Measurements from ENCODE around the gene CYSRT1.
A peak's percentile ranks its signal among the peaks of the same experiment; 100 is the strongest.
"Not testable (repeated sequence)": the region's sequence is repeated elsewhere in the genome, so short reads cannot be mapped to it uniquely, and the experiment has no call there.

Gene CYSRT1

DNA sequence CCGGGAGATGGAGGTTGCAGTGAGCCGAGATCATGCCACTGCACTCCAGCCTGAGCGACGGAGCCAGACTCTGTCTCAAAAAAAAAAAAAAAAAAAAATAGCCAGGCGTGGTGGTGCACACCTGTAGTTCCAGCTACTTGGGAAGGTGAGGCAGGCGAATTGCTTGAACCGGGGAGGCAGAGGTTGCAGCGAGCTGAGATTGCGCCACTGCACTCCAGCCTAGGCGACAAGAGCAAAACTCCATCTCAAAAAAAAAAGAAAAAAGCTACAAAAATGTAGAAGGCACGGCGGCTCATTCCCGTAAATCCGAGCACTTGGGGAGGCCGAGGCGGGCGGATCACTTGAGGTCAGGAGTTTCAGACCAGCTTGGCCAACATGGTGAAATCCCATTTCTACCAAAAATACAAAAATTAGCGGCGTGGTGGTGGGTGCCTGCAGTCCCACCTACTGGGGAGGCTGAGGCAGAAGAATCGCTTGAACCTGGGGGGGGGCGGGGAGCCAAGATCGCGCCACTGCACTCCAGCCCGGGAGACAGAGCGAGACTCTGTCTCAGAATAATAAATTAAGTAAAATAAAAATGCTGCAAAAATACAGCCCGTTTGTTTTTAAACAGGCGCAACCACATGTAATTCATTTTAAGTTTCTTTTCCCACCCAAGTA is 14.7 kb downstream of the CYSRT1 start:
- DNase-seq, result not testable (repeated sequence)

GRCh38 chr9:137240318-137240840 is 15.4 kb downstream of the CYSRT1 start:
- peak; percentile 73 to 89 (median 75) for DNase-seq

DNA sequence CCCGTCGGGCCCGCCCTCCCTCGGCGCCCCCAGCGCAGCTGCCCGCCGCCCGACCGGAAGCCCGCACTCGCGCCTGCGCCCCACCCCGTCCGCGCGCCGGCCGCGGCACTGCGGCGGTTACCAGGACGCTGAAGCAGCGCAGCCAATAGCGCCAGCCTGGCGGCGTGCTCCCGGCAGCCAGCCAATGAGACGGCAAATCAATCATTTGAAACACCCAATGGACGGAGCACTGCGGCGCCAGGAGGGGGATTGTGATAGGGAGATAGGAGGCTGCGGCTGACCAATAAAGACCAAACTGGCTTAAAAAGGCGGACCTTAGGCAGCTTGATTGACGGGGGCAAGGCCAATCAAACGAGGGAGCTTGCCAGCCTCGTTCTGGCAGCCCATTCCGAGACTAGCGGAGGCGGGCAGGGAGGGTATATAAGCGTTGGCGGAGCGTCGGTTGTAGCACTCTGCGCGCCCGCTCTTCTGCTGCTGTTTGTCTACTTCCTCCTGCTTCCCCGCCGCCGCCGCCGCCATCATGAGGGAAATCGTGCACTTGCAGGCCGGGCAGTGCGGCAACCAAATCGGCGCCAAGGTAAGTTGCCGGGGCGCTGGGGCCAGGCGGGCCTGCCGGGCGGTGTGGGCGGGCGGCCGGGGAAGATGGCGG is 16.0 kb downstream of the CYSRT1 start, which contains the start of gene TUBB4B:
Gene TUBB4B (plus strand): TSS at position 447 of the 649 bp plus-strand sequence. CDS start 74 bp downstream, at position 521.
- peak; percentile 99 to 100 (median 99) for DNase-seq

GRCh38 chr9:137241490-137242268 is 16.7 kb downstream of the CYSRT1 start:
- peak; percentile 81 to 92 (median 86) for DNase-seq

GRCh38 chr9:137242269-137243203 is 17.6 kb downstream of the CYSRT1 start:
- DNase-seq, result no peak

DNA sequence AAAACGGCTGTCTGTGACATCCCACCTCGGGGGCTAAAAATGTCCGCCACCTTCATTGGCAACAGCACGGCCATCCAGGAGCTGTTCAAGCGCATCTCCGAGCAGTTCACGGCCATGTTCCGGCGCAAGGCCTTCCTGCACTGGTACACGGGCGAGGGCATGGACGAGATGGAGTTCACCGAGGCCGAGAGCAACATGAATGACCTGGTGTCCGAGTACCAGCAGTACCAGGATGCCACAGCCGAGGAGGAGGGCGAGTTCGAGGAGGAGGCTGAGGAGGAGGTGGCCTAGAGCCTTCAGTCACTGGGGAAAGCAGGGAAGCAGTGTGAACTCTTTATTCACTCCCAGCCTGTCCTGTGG is 18.3 kb downstream of the CYSRT1 start:
- not testable (repeated sequence) for DNase-seq

GRCh38 chr9:137243626-137244485 is 18.9 kb downstream of the CYSRT1 start:
- peak in 1 of 3 donors; percentile 18 for DNase-seq

- no peak for DNase-seq
Observed at GRCh38 chr9:137244486-137245449, 19.8 kb downstream of the CYSRT1 start.

DNA sequence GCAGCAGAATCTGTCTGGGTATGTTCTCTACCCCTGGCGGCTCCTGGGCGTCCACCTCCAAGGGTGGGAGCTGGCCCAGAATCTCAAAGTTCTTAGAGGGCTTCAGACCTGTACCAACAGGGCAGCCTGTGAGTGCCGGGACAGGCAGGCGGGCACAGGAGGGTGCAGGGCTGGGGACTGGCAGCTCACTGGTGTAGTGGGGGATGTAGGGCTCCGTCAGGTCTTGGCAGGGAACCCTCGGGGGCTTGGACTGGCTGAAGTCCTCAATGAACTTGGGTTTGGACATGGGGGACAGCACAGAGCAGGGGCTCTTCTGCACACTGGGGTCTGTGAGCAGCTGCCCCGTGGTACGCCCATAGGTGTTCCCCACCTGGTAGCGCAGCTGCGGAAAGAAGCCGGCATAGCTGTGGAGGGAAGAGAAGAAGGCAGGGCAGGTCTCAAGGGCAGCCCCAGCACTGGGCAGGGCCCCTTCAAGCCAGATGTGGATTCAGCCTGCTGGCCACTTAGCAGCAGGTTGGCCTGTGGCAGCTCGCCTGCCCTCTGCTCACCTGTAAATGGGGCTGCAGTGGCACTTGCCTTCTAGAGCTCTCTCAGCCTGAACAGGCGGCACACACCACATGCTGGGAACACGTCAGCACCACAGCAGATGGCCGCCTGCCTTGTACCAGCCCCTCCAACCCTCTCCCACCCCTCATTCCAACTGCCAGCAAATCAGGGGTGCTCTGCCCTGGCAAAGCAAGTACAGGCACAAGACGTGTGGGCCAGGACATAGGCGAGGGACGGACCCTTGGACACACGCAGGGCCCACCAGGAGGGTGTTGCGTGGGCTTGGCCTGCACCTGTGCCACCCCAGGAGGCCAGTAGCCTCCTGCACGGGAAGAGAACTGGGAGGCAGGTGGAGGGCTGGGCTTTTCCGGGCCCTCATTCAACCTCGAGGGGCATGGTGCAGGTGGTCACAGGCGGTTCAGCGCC is 20.8 kb downstream of the CYSRT1 start:
- no peak for DNase-seq

GRCh38 chr9:137247135-137247915 is 22.4 kb downstream of the CYSRT1 start:
- DNase-seq, result no peak

- DNase-seq, result no peak
Observed at GRCh38 chr9:137247916-137248175, 22.9 kb downstream of the CYSRT1 start.

- DNase-seq, result no peak
Observed at GRCh38 chr9:137250329-137251193, 25.6 kb downstream of the CYSRT1 start.

GRCh38 chr9:137251194-137251461 is 26.2 kb downstream of the CYSRT1 start, which contains the start of gene STPG3:
Gene STPG3 (plus strand): TSS chr9:137251286. CDS start chr9:137251287, 1 bp downstream.
- no peak for DNase-seq

DNA sequence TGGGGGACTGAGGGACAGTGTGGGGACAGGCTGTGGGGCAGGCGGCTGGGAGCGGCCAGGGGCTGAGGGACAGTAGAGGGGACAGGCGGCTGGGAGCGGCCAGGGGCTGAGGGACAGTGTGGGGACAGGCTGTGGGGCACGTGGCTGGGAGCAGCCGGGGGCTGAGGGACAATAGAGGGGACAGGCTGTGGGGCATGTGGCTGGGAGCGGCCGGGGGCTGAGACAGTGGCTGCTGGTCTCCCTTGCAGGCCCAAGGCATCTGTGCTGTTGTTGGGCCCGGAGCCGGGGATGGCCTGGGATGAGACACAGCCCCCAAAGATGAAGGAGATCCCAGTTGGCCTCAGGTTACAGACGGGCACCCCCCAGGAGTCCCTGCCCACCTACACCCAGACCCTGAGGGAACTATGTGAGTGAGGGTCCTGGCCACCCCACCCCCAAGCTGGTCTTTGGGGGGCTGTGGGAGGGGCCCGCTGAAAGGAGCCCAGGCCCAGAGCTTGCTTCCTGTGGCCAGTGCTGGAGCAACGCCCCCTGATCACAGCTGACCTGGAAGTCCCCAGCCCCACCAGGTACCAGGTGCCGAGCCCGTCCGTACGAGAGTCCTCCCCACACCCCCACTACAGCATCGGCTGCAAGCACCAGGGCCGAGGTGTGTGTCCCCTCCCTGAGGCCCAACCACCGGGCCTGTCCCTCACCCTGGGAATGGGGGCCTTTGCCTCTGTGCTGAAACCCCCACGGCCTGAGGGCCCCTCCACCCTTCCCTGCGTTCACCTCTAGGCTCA is 26.7 kb downstream of the CYSRT1 start:
- no peak for DNase-seq

DNA sequence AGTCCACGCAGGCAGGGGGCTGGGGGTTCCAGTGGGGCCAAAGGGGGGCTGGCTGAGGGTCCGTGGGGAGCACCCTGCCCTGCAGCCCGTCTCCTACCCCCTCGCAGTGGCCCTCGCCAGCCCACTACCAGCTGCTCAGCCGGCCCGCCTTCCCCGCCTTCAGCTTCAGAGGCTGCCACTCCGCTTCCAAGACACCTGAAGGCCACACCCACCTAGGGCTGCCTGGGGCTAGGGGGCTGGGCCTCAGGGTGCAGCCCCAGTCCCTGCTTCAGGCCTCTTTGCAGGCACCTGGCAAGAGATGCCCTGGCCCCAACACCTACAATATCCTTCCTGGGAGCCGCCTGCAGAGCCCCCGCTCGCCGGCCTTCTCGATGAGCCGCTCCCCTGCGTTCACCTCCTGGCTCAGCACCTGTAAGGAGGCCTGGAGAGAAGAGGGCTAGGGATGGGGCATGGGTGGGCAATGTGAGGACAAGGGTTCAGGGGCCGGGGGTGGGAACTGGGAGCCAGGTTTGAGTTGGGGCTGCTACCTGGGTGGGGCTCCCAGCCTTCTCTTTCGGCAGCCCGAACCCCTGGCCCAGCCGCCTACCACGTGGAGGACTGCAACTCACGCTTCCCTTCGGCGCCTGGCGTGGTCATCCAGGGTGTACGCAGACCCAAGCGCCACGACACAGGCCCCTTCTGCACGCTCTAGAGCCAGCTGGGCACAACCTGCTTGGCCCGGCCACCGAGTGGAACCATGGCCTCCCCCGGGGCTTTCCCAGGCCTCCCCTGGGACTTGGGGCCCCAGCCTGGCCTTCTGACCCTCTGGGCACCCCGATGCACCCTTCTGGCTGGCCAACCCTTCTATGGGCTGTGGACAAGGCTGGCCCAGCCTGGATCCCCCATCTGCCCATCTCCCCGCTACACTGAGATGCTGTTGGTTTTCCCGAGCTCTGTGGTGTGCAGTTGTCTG is 27.9 kb downstream of the CYSRT1 start:
- no peak for DNase-seq

Data from suppressor macrophage treated with lipopolysaccharide for 1 hour (primary cell).